K562 (cell line): Measurements from ENCODE around the gene UBE2G2. TPM values are rescaled to one million over a fixed set of nuclear protein-coding genes. Genes with fewer than 3 reads are reported as not detected.

Source experiments
- CBX2 ChIP-seq: fragments of 200-600 bp; sonication (generic); IDR thresholded peaks from one replicate; pipeline ENCODE4 v1.6.1; 2012; ENCODE audit warnings: mild to moderate bottlenecking, low read length, inconsistent platforms; ENCODE audit not compliant: insufficient read depth, poor library complexity, severe bottlenecking
- CBX5 ChIP-seq: IDR thresholded peaks from 2 replicates; pipeline ENCODE4 v1.6.1; 2014; ENCODE audit warnings: low read depth, borderline replicate concordance
- ETS2 ChIP-seq: IDR thresholded peaks from 2 replicates; pipeline ENCODE4 v1.6.1; 2016; ENCODE audit warnings: borderline replicate concordance, missing genetic modification characterization, mild to moderate bottlenecking, moderate library complexity, missing compliant biosample characterization; ENCODE audit not compliant: poor library complexity, severe bottlenecking
- FOS ChIP-seq: IDR thresholded peaks from 3 replicates; pipeline ENCODE4 v1.6.1; 2011; ENCODE audit not compliant: insufficient read length; ENCODE audit errors: extremely low read depth
- MAZ ChIP-seq, 2 experiments: fragments of 450-650 bp in 1 of 2; sonication (generic) in 1 of 2; formaldehyde crosslinking; IDR thresholded peaks in 1 of 2; conservative IDR thresholded peaks in 1 of 2; 2 replicates each; pipeline versions ENCODE4 v1.4.0 to v1.5.0; 2020; ENCODE audit warnings: mild to moderate bottlenecking in 1 of 2, missing genetic modification reagents in 1 of 2
- PRDM10 ChIP-seq: fragments of 450-650 bp; IDR thresholded peaks from 2 replicates; pipeline ENCODE4 v1.6.1; 2018; ENCODE audit not compliant: partially characterized antibody
- RNF219 ChIP-seq: fragments of 250-450 bp; sonication (Bioruptor Pico); IDR thresholded peaks from 2 replicates; pipeline ENCODE4 v1.5.0; 2022; ENCODE audit warnings: mild to moderate bottlenecking
- ZEB2 ChIP-seq: fragments of 450-650 bp; IDR thresholded peaks from 2 replicates; pipeline ENCODE4 v1.6.1; 2016
- polyA plus RNA-seq, 8 experiments: library from polyadenylated mRNA; depleted of rRNA in 4 of 8; stranded (reverse) in 5 of 8; unstranded in 3 of 8; fragments of >200 nt; fragmentation: Nextera tagmentation in 2 of 8; fragmentation: Illumina TruSeq in 1 of 8; extraction: Ambion mirVana in 2 of 8; extraction: Trizol in 1 of 8; gene quantifications; 2 replicates each; pipeline versions ENCODE4 v1.2.1 to v1.2.3, GENCODE V29; 2011 to 2014; ENCODE audit warnings: inconsistent platforms in 1 of 8, missing spikeins in 1 of 8
- total RNA-seq, 7 experiments: library from RNA; depleted of rRNA in 6 of 7; stranded (reverse); fragments of >200 nt in 6 of 7; fragmentation: Illumina TruSeq in 2 of 7; extraction: Trizol in 2 of 7; gene quantifications; 2 replicates each; pipeline versions ENCODE4 v1.2.1 to v1.2.3, GENCODE V29; 2011 to 2021; ENCODE audit warnings: low replicate concordance in 1 of 7

The UBE2G2 gene
- total and polyA plus RNA-seq, 9 of the 15 experiments (the other 6 are each of a cell fraction or from before 2014, with no cell fraction given), result 47.5 to 225 (median 140) TPM

GRCh38 chr21:44761011-44761729, 40.5 kb downstream of the UBE2G2 start (continued):
- TF ChIP-seq CBX2 (no peak), RNF219 (CRISPR knock-in tag) (no peak), ETS2 (tag) (no peak), FOS (no peak), CBX5 (no peak), ZEB2 (peak; percentile 41; the same call in 1 of the 2 replicates), PRDM10 (no peak), MAZ (CRISPR knock-in tag; conservative IDR thresholded peaks at IDR 0.05 in 1 of 2, IDR thresholded peaks at IDR 0.05 in 1 of 2) (no peak)
